ENCODE measurements around the gene PCGF2.

PCGF2 gene

DNA sequence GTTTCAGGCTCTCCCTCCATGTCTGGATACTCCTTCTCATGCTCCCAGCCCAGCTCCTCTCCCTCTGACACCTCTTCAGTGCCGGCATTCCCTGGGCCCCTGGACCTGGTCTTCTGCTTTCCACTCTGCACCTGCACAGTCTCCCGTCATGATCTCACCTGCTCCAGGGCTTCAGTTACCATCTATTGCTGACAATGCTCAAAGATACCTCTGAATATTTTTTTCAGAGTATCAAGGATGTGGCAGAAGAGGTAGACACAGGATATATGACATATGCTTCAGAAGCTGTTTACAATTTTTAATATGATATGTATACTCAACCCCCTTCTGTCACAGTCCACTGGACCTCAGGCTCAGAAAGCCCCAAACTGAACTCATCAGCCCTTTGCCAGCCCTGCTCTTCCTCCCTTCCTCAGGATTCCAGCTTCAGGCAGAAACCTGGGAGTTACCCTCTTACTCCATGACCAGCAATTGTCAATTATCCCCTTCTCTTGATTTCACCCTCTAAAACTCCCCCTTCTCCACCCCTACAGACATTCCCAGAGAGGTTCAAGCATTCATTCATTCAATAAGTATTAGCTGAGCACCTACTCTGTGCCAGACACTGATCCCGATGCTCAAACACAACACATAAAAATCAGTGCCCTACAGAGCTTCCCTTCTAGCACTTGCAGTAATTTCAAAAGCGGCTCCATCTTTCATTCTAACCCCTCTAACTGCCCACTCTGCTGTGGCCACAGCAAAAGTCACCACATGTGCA is 50.9 kb downstream of the PCGF2 start:
- DNase-seq (ENCODE audit: low read depth), result no peak
- no peak for TF ChIP-seq POLR2A (IDR thresholded peaks at IDR 0.05; ENCODE audit: extremely low read depth, insufficient read length)
- no peak for TF ChIP-seq MYC (IDR thresholded peaks at IDR 0.05; ENCODE audit: low read depth, low read length)
- TF ChIP-seq, protein P1, sequence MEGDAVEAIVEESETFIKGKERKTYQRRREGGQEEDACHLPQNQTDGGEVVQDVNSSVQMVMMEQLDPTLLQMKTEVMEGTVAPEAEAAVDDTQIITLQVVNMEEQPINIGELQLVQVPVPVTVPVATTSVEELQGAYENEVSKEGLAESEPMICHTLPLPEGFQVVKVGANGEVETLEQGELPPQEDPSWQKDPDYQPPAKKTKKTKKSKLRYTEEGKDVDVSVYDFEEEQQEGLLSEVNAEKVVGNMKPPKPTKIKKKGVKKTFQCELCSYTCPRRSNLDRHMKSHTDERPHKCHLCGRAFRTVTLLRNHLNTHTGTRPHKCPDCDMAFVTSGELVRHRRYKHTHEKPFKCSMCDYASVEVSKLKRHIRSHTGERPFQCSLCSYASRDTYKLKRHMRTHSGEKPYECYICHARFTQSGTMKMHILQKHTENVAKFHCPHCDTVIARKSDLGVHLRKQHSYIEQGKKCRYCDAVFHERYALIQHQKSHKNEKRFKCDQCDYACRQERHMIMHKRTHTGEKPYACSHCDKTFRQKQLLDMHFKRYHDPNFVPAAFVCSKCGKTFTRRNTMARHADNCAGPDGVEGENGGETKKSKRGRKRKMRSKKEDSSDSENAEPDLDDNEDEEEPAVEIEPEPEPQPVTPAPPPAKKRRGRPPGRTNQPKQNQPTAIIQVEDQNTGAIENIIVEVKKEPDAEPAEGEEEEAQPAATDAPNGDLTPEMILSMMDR (IDR thresholded peaks at IDR 0.05; ENCODE audit: low read depth, low read length), result no peak
- TF ChIP-seq, protein P2, sequence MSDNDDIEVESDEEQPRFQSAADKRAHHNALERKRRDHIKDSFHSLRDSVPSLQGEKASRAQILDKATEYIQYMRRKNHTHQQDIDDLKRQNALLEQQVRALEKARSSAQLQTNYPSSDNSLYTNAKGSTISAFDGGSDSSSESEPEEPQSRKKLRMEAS (IDR thresholded peaks at IDR 0.05; ENCODE audit: low read depth, low read length), result no peak
- no peak overlapping the region for H3K4me3 ChIP-seq (ENCODE audit: low read depth, low read length)

DNA sequence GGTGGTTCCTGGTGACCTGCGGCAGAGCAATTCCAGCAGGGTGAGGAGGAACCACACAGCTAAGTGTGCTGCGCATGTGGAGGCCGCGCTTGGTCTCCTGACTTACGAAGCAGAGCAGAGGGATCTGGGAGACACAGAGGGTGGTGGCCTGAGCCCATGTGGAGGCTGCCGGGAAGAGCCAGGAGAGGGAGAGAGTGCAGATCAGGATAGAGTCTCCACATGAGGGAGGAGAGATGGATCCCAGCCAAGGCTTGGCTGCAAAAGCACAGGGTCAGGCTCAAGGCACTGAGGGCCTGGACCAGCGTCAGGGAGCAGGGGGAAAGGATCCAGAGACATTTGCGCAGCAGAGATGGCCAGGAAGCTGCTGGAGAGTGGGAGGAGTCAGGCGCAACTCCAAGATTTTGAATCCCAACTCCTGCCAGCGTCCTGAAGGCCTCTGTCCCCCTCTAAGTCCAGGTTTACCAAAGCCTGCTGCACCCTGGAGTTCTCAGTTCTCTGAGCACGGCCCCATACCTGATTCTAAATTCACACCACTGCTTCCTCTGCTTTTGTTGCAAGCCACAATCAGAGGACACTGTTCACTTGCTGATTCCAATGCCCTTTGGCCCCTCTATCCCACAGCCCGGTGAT is 54.3 kb downstream of the PCGF2 start:
- H3K4me3 ChIP-seq (ENCODE audit: low read depth, low read length), result no peak overlapping the region
- no peak for TF ChIP-seq MYC (IDR thresholded peaks at IDR 0.05; ENCODE audit: low read depth, low read length)
- TF ChIP-seq, protein P1 (IDR thresholded peaks at IDR 0.05; ENCODE audit: low read depth, low read length), result no peak
- TF ChIP-seq, protein P2 (IDR thresholded peaks at IDR 0.05; ENCODE audit: low read depth, low read length), result no peak
- TF ChIP-seq POLR2A (IDR thresholded peaks at IDR 0.05; ENCODE audit: extremely low read depth, insufficient read length), result no peak
- no peak for DNase-seq (ENCODE audit: low read depth)

DNA sequence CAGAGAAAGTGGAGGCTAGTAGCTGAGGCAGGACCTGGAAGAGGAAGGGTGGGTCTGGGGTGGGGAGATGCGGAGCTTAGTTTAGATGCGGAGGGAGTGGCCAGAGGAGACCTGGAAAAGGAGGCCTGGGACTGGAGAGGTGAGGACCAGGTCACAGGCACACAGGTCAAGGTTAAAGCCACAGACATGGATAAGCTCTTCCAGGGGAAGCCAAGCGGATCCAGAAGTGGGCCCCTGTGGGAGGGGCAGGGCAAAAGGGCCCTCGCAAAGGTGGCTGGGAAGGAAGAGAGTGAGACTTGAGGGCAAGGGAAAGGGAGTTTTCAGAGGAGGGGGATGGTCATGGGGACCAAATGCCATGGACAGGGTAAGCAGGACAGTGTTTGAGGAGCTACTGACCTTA is 57.0 kb downstream of the PCGF2 start:
- no peak for DNase-seq (ENCODE audit: low read depth)
- TF ChIP-seq, protein P1 (IDR thresholded peaks at IDR 0.05; ENCODE audit: low read depth, low read length), result no peak
- TF ChIP-seq MYC (IDR thresholded peaks at IDR 0.05; ENCODE audit: low read depth, low read length) (no peak), POLR2A (IDR thresholded peaks at IDR 0.05; ENCODE audit: extremely low read depth, insufficient read length) (no peak)
- TF ChIP-seq, protein P2 (IDR thresholded peaks at IDR 0.05; ENCODE audit: low read depth, low read length), result no peak
- H3K4me3 ChIP-seq (ENCODE audit: low read depth, low read length), result no peak overlapping the region

DNA sequence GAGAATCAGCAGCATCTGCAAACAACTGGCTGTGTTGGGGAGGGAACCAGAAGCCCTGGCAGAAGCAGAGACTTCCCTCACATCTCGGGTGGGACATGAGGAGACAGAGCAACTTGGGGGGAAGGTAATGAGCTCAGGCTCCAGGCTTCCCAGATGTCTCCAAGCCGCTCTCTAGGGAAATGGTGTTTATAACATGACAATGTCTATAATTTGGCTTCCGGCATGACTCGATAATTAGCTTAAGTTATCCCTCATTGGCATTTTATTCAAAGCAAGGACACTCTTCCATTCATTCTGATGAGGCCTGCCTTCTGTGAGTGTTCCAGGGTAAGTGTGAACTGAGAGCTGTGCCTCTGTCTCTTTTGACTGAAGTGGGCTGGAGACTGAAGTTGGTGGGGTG is 57.8 kb downstream of the PCGF2 start:
- DNase-seq (ENCODE audit: low read depth), result no peak
- no peak for TF ChIP-seq MYC (IDR thresholded peaks at IDR 0.05; ENCODE audit: low read depth, low read length)
- no peak overlapping the region for H3K4me3 ChIP-seq (ENCODE audit: low read depth, low read length)

DNA sequence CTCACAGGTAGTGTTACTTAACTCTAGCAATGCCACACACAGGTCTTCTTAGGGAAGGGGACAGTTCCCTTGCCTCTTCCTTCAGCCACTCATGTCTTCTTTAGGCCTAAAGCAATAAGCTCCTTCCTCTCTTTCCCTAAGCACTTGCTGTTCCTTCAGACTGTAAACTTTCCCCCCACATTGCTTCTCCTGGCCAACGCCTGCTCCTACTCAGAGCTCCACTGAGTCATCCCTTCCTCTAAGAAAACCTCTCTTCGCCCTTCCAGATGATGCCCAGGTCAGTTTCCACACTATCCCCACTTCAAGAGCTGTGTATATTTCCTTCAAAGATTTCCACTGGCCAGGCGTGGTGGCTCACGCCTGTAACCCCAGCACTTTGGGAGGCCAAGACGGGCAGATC is 60.9 kb downstream of the PCGF2 start:
- TF ChIP-seq, protein P2 (IDR thresholded peaks at IDR 0.05; ENCODE audit: low read depth, low read length), result no peak
- TF ChIP-seq MYC (IDR thresholded peaks at IDR 0.05; ENCODE audit: low read depth, low read length), result no peak
- TF ChIP-seq, protein P1 (IDR thresholded peaks at IDR 0.05; ENCODE audit: low read depth, low read length), result no peak
- no peak for TF ChIP-seq POLR2A (IDR thresholded peaks at IDR 0.05; ENCODE audit: extremely low read depth, insufficient read length)
- no peak overlapping the region for H3K4me3 ChIP-seq (ENCODE audit: low read depth, low read length)
- no peak for DNase-seq (ENCODE audit: low read depth)

DNA sequence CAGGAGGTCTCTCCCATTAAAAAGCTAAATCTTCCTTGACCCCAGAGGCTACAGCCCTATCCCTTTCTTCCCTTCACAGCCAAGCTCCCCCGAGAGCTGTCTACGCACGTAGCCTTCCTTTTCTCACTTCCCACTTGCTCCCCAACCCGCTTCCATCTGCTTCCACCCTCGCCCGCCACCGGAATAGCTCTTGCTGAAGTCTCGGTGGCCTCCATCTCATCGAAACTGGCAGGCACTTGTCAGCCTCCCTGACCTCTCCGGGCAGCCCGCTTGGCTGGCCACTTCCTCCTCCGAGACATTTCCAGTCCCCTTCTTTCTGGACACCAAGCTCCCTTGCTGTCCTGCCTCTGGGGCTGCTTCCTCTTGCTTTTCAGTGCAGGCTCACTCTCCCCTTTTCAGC is 62.6 kb downstream of the PCGF2 start:
- no peak overlapping the region for H3K4me3 ChIP-seq (ENCODE audit: low read depth, low read length)
- TF ChIP-seq MYC (IDR thresholded peaks at IDR 0.05; ENCODE audit: low read depth, low read length), result no peak
- TF ChIP-seq, protein P2 (IDR thresholded peaks at IDR 0.05; ENCODE audit: low read depth, low read length), result no peak
- no peak for TF ChIP-seq POLR2A (IDR thresholded peaks at IDR 0.05; ENCODE audit: extremely low read depth, insufficient read length)
- TF ChIP-seq, protein P1 (IDR thresholded peaks at IDR 0.05; ENCODE audit: low read depth, low read length), result no peak
- DNase-seq (ENCODE audit: low read depth), result no peak
